K562 (cell line): ENCODE measurements around the gene VPS11. TPM values are rescaled to one million over a fixed set of nuclear protein-coding genes. Genes with fewer than 3 reads are reported as not detected.
A peak's percentile ranks its signal among the peaks of the same experiment; 100 is the strongest.

Experiments used
- CREBBP ChIP-seq: IDR thresholded peaks from one replicate; pipeline ENCODE4 v1.6.1; 2012; ENCODE audit warnings: low read depth, mild to moderate bottlenecking, control low read depth, inconsistent platforms, low read length
- E2F3 ChIP-seq: fragments of 250-450 bp; sonication (Bioruptor Pico); IDR thresholded peaks from 2 replicates; pipeline ENCODE4 v1.4.0; 2020; ENCODE audit warnings: mild to moderate bottlenecking
- EP400 ChIP-seq: fragments of 450-650 bp; IDR thresholded peaks from 2 replicates; pipeline ENCODE4 v1.6.1; 2017; ENCODE audit warnings: antibody characterized with exemption, mild to moderate bottlenecking, moderate library complexity
- ETV1 ChIP-seq: fragments of 450-650 bp; conservative IDR thresholded peaks from 2 replicates; pipeline ENCODE4 v1.6.1; 2016; ENCODE audit warnings: missing genetic modification characterization, control low read depth, low read depth, missing compliant biosample characterization
- ETV5 ChIP-seq: sonication (generic); formaldehyde crosslinking; IDR thresholded peaks from 2 replicates; pipeline ENCODE4 v1.4.0; 2020; ENCODE audit warnings: low read depth, mild to moderate bottlenecking, missing genetic modification reagents
- MBD2 ChIP-seq: sonication (generic); IDR thresholded peaks from 2 replicates; pipeline ENCODE4 v1.6.1; 2016; ENCODE audit warnings: low read depth, borderline replicate concordance
- SMARCE1 ChIP-seq: fragments of 450-650 bp; IDR thresholded peaks from 2 replicates; pipeline ENCODE4 v1.7.1; 2016; ENCODE audit warnings: mild to moderate bottlenecking
- SNRNP70 ChIP-seq: fragments of 200-400 bp; formaldehyde crosslinking; optimal IDR thresholded peaks from 2 replicates; pipeline ENCODE3; 2017; ENCODE audit warnings: low read depth, low read length
- TAF1 ChIP-seq: IDR thresholded peaks from 2 replicates; pipeline ENCODE4 v1.6.1; 2011; ENCODE audit warnings: mild to moderate bottlenecking, low read length, moderate library complexity; ENCODE audit not compliant: insufficient read depth, control insufficient read depth, severe bottlenecking; ENCODE audit errors: extremely low read depth
- ZBTB17 ChIP-seq: fragments of 450-650 bp; formaldehyde crosslinking; IDR thresholded peaks from 2 replicates; pipeline ENCODE4 v1.4.0; 2020; ENCODE audit warnings: mild to moderate bottlenecking
- polyA plus RNA-seq, 8 experiments: library from polyadenylated mRNA; depleted of rRNA in 4 of 8; stranded (reverse) in 5 of 8; unstranded in 3 of 8; fragments of >200 nt; fragmentation: Nextera tagmentation in 2 of 8; fragmentation: Illumina TruSeq in 1 of 8; extraction: Ambion mirVana in 2 of 8; extraction: Trizol in 1 of 8; gene quantifications; 2 replicates each; pipeline versions ENCODE4 v1.2.1 to v1.2.3, GENCODE V29; 2011 to 2014; ENCODE audit warnings: inconsistent platforms in 1 of 8, missing spikeins in 1 of 8
- total RNA-seq, 7 experiments: library from RNA; depleted of rRNA in 6 of 7; stranded (reverse); fragments of >200 nt in 6 of 7; fragmentation: Illumina TruSeq in 2 of 7; extraction: Trizol in 2 of 7; gene quantifications; 2 replicates each; pipeline versions ENCODE4 v1.2.1 to v1.2.3, GENCODE V29; 2011 to 2021; ENCODE audit warnings: low replicate concordance in 1 of 7
- TF ChIP-seq, protein P1 (sequence below): fragments of 200-800 bp; sonication (Bioruptor generic); IDR thresholded peaks from 2 replicates; pipeline ENCODE4 v1.6.1; 2017; ENCODE audit warnings: missing genetic modification characterization, missing compliant biosample characterization
- TF ChIP-seq, protein P2 (sequence below): sonication (generic); formaldehyde crosslinking; IDR thresholded peaks from 2 replicates; pipeline ENCODE4 v1.9.0; 2022; ENCODE audit warnings: mild to moderate bottlenecking, missing genetic modification reagents
- TF ChIP-seq, protein P3 (sequence below), 2 experiments: fragments of 450-650 bp; IDR thresholded peaks; 2 replicates each; pipeline ENCODE4 v1.6.1; 2016; ENCODE audit warnings: mild to moderate bottlenecking in 2 of 2, borderline replicate concordance in 1 of 2, low read depth in 1 of 2, moderate library complexity in 1 of 2
- TF ChIP-seq, protein P4 (sequence below): fragments of 250-450 bp; sonication (Bioruptor Pico); IDR thresholded peaks from 2 replicates; pipeline ENCODE4 v1.9.0; 2021; ENCODE audit warnings: mild to moderate bottlenecking, inconsistent platforms

VPS11 gene
- total and polyA plus RNA-seq, 9 of the 15 experiments (the other 6 are each of a cell fraction or from before 2014, with no cell fraction given): 14.1 to 35.5 (median 27.5) TPM

DNA sequence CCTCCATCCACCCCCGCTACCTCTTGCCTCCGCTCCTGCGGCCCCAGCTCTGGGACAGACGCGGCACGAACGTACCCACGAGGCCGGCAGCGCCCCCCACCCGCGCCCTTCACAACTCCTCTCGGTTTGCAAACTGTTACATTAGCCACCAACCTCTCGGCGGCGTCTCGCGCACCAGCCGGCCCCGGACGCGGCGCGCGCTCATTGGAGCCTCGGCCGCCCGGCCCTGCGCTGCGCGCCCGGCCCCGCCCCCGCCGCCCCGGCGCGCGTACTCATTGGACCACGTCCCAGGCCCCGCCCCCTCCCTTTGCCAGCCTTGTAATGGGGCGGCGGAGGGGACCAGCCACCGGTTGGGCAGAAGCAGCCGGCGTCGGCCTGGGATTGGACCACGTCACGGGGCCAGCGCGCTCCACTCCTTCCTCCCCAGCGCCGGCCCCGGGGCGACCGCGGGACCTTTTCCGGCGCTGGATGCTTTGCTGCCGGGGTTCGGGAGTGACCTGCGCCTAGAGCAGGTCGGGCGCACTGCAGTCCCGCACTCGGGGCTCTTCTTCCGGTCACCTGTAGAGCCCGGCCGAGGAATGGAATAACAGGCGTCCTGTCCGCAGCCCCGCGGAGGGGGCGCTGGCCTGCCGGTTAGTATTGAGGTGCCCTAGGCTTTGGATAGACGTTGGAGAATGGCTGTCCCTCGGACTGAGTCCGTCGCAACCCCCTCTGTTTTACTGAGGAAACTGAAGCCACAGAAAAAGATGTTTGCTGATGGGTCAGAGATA lies 10.4 kb upstream of the VPS11 start, which contains the start of gene HYOU1 (continued):
- TF ChIP-seq TAF1 (peak; percentile 72), MBD2 (peak; percentile 56; the same call in 1 of the 2 replicates), SNRNP70 (no peak), CREBBP (no peak), ETV5 (CRISPR knock-in tag) (peak; percentile 80), EP400 (peak; percentile 94), E2F3 (CRISPR knock-in tag) (no peak), SMARCE1 (peak; percentile 29; the same call in 1 of the 2 replicates), ZBTB17 (CRISPR knock-in tag) (peak; percentile 37; the same call in 1 of the 2 replicates), ETV1 (tag) (peak; percentile 94)
- TF ChIP-seq, protein P1, sequence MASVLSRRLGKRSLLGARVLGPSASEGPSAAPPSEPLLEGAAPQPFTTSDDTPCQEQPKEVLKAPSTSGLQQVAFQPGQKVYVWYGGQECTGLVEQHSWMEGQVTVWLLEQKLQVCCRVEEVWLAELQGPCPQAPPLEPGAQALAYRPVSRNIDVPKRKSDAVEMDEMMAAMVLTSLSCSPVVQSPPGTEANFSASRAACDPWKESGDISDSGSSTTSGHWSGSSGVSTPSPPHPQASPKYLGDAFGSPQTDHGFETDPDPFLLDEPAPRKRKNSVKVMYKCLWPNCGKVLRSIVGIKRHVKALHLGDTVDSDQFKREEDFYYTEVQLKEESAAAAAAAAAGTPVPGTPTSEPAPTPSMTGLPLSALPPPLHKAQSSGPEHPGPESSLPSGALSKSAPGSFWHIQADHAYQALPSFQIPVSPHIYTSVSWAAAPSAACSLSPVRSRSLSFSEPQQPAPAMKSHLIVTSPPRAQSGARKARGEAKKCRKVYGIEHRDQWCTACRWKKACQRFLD (CRISPR knock-in tag): peak; percentile 80
- TF ChIP-seq, protein P2, sequence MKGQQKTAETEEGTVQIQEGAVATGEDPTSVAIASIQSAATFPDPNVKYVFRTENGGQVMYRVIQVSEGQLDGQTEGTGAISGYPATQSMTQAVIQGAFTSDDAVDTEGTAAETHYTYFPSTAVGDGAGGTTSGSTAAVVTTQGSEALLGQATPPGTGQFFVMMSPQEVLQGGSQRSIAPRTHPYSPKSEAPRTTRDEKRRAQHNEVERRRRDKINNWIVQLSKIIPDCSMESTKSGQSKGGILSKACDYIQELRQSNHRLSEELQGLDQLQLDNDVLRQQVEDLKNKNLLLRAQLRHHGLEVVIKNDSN (CRISPR knock-in tag): peak; percentile 57; the same call in 1 of the 2 replicates
- TF ChIP-seq, protein P3, sequence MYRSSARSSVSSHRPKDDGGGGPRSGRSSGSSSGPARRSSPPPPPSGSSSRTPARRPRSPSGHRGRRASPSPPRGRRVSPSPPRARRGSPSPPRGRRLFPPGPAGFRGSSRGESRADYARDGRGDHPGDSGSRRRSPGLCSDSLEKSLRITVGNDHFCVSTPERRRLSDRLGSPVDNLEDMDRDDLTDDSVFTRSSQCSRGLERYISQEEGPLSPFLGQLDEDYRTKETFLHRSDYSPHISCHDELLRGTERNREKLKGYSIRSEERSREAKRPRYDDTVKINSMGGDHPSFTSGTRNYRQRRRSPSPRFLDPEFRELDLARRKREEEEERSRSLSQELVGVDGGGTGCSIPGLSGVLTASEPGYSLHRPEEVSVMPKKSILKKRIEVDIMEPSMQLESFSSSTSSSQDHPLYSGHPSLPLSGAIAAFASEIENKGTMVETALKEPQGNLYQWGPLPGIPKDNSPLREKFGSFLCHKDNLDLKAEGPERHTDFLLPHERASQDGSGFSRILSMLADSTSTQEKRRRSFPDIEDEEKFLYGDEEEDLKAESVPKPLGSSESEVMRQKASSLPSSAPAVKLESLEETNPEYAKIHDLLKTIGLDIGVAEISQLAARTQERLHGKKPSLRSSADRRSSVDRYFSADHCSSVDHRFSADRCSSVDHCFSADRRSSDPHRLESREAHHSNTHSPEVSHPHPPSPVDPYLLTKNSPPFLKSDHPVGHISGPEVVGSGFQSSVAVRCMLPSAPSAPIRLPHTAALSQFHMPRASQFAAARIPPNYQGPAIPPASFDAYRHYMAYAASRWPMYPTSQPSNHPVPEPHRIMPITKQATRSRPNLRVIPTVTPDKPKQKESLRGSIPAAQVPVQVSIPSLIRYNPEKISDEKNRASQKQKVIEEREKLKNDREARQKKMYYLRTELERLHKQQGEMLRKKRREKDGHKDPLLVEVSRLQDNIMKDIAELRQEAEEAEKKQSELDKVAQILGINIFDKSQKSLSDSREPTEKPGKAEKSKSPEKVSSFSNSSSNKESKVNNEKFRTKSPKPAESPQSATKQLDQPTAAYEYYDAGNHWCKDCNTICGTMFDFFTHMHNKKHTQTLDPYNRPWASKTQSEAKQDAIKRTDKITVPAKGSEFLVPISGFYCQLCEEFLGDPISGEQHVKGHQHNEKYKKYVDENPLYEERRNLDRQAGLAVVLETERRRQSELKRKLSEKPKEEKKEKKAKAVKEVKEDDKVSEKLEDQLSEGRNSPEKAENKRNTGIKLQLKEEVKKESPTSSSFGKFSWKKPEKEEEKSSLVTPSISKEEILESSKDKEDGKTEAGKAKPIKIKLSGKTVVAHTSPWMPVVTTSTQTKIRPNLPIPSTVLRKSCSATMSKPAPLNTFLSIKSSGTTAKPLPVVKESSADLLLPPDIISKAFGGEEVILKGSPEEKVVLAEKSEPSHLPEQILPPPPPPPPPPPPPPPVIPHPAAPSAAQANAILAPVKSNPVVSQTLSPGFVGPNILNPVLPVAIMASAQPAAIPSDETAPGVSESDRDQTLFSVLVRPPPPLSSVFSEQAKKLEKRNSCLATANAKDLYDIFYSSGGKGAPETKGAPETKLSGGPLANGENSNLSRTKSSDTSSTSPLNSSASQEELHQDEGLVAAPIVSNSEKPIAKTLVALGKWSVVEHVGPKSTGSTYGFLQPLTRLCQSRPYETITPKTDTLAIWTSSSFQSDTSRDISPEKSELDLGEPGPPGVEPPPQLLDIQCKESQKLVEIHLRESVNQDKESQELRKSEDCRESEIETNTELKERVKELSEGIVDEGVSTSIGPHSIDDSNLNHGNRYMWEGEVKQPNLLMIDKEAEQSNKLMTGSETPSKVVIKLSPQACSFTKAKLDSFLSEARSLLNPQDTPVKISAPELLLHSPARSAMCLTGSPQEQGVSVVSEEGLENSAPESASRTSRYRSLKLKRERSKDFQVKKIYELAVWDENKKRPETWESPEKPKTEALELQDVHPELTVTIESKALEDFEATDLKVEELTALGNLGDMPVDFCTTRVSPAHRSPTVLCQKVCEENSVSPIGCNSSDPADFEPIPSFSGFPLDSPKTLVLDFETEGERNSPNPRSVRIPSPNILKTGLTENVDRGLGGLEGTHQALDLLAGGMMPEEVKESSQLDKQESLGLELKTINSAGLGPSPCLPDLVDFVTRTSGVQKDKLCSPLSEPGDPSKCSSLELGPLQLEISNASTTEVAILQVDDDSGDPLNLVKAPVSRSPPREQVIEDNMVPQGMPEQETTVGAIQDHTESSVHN (IDR thresholded peaks at IDR 0.05; ENCODE audit: borderline replicate concordance in 1 of 2, low read depth in 1 of 2): no peak
- TF ChIP-seq, protein P4, sequence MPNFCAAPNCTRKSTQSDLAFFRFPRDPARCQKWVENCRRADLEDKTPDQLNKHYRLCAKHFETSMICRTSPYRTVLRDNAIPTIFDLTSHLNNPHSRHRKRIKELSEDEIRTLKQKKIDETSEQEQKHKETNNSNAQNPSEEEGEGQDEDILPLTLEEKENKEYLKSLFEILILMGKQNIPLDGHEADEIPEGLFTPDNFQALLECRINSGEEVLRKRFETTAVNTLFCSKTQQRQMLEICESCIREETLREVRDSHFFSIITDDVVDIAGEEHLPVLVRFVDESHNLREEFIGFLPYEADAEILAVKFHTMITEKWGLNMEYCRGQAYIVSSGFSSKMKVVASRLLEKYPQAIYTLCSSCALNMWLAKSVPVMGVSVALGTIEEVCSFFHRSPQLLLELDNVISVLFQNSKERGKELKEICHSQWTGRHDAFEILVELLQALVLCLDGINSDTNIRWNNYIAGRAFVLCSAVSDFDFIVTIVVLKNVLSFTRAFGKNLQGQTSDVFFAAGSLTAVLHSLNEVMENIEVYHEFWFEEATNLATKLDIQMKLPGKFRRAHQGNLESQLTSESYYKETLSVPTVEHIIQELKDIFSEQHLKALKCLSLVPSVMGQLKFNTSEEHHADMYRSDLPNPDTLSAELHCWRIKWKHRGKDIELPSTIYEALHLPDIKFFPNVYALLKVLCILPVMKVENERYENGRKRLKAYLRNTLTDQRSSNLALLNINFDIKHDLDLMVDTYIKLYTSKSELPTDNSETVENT (CRISPR knock-in tag): peak; percentile 93
